Stomach (tissue), 9 donors: ENCODE measurements around the gene MARCHF10. TPM values are rescaled to one million over a fixed set of nuclear protein-coding genes. Genes with fewer than 3 reads are reported as not detected.

Experiments used
- DNase-seq, 2 donors: peaks; one replicate each; pipeline versions ENCODE4 v3.0.0 to v3.0.0-alpha.2; 2013 to 2019
- H3K27ac ChIP-seq, 5 donors: fragments of 200-600 bp in 4 of 5; sonication (generic) in 4 of 5; one replicate each; pipeline ENCODE4 v1.5.1; 2013 to 2019; ENCODE audit warnings: mild to moderate bottlenecking in 1 of 5, moderate library complexity in 1 of 5
- H3K27me3 ChIP-seq, 3 donors: fragments of 200-600 bp; sonication (generic); one replicate each; pipeline ENCODE4 v1.5.1; 2017 to 2019; ENCODE audit warnings: mixed run types in 1 of 3
- H3K36me3 ChIP-seq, 4 donors: fragments of 200-600 bp; sonication (generic); 1 replicate in 3 of 4; 2 replicates in 1 of 4; pipeline ENCODE4 v1.5.1; 2016 to 2019
- H3K4me1 ChIP-seq, 4 donors: fragments of 200-600 bp; sonication (generic); one replicate each; pipeline ENCODE4 v1.5.1; 2016 to 2019
- H3K4me3 ChIP-seq, 4 donors: fragments of 200-600 bp; sonication (generic) in 3 of 4; one replicate each; pipeline ENCODE4 v1.5.1; 2016 to 2019; ENCODE audit warnings: mild to moderate bottlenecking in 1 of 4
- H3K9me3 ChIP-seq, 4 donors: fragments of 200-600 bp; sonication (generic); one replicate each; pipeline ENCODE4 v1.5.1; 2016 to 2019
- EP300 ChIP-seq: sonication (generic); formaldehyde crosslinking; IDR thresholded peaks from one replicate; pipeline ENCODE4 v1.6.1; 2017; ENCODE audit warnings: antibody characterized with exemption
- POLR2A ChIP-seq, 4 donors: fragments of 450-650 bp; IDR thresholded peaks; one replicate each; pipeline ENCODE4 v1.6.1; 2016; ENCODE audit warnings: antibody characterized with exemption in 4 of 4, control low read depth in 2 of 4, mild to moderate bottlenecking in 1 of 4, moderate library complexity in 1 of 4
- POLR2AphosphoS5 ChIP-seq, 3 donors: sonication (generic); formaldehyde crosslinking; IDR thresholded peaks; one replicate each; pipeline ENCODE4 v1.6.1; 2016; ENCODE audit warnings: antibody characterized with exemption in 3 of 3
- WGBS, 5 donors: extraction: QIAGEN DNeasy Blood & Tissue Kit in 3 of 5; methylation state at CpG; one replicate each; pipeline versions ENCODE4 v1.1.5 to v1.1.7; 2013 to 2018; 5-methylcytosine and 5-hydroxymethylcytosine counted together
- intact Hi-C: fragments of 100-400 bp; cut with DNase I; formaldehyde crosslinking; loops from one replicate; pipeline ENCODE4 v1.15.1; 2023; ENCODE audit warnings: low total_unique reads
- polyA plus RNA-seq, 3 donors: library from polyadenylated mRNA; stranded (reverse); fragments of 200-250 nt; gene quantifications; one replicate each; pipeline ENCODE4 v1.2.3, GENCODE V29; 2013
- total RNA-seq, 5 donors: library from RNA; depleted of rRNA; stranded (reverse); fragments of >200 nt; gene quantifications; one replicate each; pipeline versions ENCODE4 v1.1.0 to v1.2.3, GENCODE V29; 2014 to 2016
- TF ChIP-seq, protein P1 (sequence below), 7 experiments: fragments of 450-650 bp in 4 of 7; fragments of 200-600 bp in 3 of 7; sonication (generic) in 3 of 7; IDR thresholded peaks; one replicate each; pipeline ENCODE4 v1.5.1; 2016 to 2019; ENCODE audit warnings: antibody characterized with exemption in 7 of 7, control low read depth in 2 of 7, mild to moderate bottlenecking in 1 of 7
- donor health status: healthy with polysubstance abuse.
- donor health status: Bipolar disorder and iron deficiency.
- donor health status: healthy.

The MARCHF10 gene
- total and polyA plus RNA-seq, 8 donors, result 0.31 to 0.89 TPM; not detected in 6

DNA sequence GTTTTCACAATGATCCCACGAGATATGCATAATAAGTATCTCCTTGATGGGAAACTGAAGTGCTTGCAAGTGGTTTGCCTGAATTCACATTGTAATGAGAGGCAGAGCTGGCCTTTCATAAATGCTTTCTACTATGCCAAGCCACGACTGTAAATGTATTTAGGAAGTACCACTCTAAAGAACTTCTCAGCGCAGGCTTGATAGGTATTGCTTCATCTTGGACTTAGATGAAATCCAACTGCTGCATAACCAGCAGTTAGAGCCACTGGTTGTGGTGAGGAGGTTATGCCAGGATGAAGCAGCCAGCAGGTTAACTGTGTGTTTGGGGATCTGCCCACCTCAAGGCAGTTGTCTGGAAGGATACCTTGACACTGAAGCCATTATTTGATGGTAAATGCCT, 26.8 kb downstream of the MARCHF10 start:
- Histone ChIP-seq H3K36me3 (no peaks in the 10 kb centered on the region), H3K4me1 (peaks cover 6 to 31% (median 13%) of the 10 kb centered on the region in 4 donors), H3K27me3 (no peaks in the 10 kb centered on the region), H3K9me3 (peaks cover 0 to 9% (median 2%) of the 10 kb centered on the region in 4 donors), H3K27ac (no peak overlapping the region), H3K4me3 (no peak overlapping the region)
- TF ChIP-seq POLR2A (IDR thresholded peaks at IDR 0.05) (no peak), POLR2AphosphoS5 (IDR thresholded peaks at IDR 0.05) (no peak)
- 75 to 88% (median 83%) methylated on average over 3 of the region's 3 CpGs for WGBS, 5 donors
- DNase-seq, result no peak
- intact Hi-C loops, result no loop called here

DNA sequence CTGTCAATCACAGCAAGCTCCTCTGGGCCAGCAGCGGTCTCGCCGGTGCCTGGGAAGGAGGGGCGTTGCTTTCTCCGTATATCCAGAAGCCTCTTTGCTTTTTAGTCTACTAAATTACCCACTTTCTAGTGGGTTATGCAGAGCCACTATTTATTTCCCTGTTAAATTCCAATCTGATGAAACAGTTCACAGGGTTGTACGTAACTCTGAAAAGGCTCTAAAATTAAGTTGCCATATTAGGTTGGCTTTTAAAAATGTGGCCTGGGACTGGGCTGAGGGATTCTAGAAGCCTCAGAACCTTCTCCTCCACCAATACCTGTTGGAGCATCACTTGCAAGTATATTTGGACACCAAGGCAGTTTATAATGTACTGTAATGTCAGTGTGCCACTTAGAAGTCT, 27.2 kb downstream of the MARCHF10 start:
- intact Hi-C loops, result no loop called here
- Histone ChIP-seq H3K4me1 (peaks cover 6 to 31% (median 13%) of the 10 kb centered on the region in 4 donors), H3K4me3 (no peak overlapping the region), H3K27ac (peak overlapping the region in 4 of 5 donors; percentile 29 to 76 (median 54)), H3K9me3 (peaks cover 0 to 9% (median 2%) of the 10 kb centered on the region in 4 donors), H3K36me3 (no peaks in the 10 kb centered on the region), H3K27me3 (no peaks in the 10 kb centered on the region)
- TF ChIP-seq EP300 (no peak), POLR2A (IDR thresholded peaks at IDR 0.05) (no peak), POLR2AphosphoS5 (IDR thresholded peaks at IDR 0.05) (no peak)
- TF ChIP-seq, protein P1, sequence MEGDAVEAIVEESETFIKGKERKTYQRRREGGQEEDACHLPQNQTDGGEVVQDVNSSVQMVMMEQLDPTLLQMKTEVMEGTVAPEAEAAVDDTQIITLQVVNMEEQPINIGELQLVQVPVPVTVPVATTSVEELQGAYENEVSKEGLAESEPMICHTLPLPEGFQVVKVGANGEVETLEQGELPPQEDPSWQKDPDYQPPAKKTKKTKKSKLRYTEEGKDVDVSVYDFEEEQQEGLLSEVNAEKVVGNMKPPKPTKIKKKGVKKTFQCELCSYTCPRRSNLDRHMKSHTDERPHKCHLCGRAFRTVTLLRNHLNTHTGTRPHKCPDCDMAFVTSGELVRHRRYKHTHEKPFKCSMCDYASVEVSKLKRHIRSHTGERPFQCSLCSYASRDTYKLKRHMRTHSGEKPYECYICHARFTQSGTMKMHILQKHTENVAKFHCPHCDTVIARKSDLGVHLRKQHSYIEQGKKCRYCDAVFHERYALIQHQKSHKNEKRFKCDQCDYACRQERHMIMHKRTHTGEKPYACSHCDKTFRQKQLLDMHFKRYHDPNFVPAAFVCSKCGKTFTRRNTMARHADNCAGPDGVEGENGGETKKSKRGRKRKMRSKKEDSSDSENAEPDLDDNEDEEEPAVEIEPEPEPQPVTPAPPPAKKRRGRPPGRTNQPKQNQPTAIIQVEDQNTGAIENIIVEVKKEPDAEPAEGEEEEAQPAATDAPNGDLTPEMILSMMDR (IDR thresholded peaks at IDR 0.05), result no peak
- DNase-seq, result no peak
- WGBS, 5 donors, result 79 to 97% (median 90%) methylated on average over 6 of the region's 6 CpGs

DNA sequence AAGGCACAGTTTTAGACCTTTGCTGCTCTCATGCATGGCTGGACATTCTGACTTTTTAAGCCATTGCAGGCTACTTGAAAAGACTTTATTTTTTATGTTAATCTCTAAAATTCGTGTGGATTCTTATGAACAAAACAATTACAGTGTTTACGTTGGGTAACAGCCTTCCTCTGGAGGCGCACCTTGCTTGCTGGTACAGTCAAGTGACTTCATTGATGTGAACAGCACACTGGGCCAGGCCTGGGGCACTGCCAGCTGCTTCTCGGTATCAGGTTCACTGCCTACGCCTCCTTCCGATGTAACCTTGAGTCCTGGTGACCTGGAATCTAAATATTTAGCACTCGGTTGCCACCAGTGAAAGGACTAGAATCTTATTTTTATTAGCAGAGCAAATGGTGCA, 27.8 kb downstream of the MARCHF10 start:
- intact Hi-C loops, result no loop called here
- H3K9me3 ChIP-seq, result peaks cover 0 to 9% (median 2%) of the 10 kb centered on the region in 4 donors
- H3K4me3 ChIP-seq, result no peak overlapping the region
- TF ChIP-seq POLR2AphosphoS5 (IDR thresholded peaks at IDR 0.05) (peak in 1 of 3 donors; percentile 56), EP300 (no peak)
- TF ChIP-seq, protein P1 (IDR thresholded peaks at IDR 0.05), result peak in 1 of 7 experiments; percentile 8
- DNase-seq, result peak; percentile 32 to 86
- no peaks in the 10 kb centered on the region for H3K27me3 ChIP-seq
- 25 to 44% (median 38%) methylated on average over 7 of the region's 7 CpGs for WGBS, 5 donors
- no peaks in the 10 kb centered on the region for H3K36me3 ChIP-seq
- peaks cover 6 to 31% (median 13%) of the 10 kb centered on the region in 4 donors for H3K4me1 ChIP-seq
- H3K27ac ChIP-seq, result peak overlapping the region in 4 of 5 donors; percentile 29 to 81 (median 74)

DNA sequence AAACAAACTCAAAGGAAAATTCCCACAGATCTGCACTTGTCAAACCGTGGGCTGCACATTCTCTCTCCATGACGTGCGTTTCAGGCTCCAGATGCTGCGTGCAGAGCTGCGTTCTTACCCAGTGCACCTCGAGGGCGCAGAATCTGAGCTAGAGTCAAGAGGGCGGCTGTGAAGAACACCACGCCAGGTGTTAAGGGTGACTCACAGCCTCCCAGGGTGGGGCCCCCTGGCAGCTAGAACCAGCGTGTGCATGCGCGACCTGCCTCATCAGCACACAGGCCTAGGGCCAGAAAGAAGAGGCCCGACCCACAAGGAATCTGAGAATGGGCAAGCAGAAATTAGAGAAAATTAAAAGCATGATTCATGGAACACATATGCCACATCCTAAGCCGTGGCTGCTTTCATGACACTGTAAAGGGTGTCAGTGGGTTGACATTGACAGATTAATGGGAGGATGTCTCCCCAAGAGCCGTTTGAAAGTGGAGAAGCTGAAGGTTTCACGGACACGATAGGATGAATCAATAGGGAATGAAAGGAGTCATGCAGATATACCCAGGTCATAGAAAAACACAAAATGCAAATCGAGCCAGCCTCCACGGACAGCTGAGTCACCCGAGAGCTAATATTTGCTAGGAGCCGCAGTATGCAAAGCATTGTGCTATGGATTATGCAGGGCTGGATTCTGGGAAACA, 29.0 kb downstream of the MARCHF10 start:
- intact Hi-C loops, result no loop called here
- H3K27ac ChIP-seq, result peak overlapping the region; percentile 53 to 84 (median 76)

More for the DNA sequence above, 29.0 kb downstream of the MARCHF10 start:
- WGBS, 5 donors, result 30 to 57% (median 39%) methylated on average over 21 of the region's 21 CpGs
- peaks cover 0 to 3% (median 0%) of the 10 kb centered on the region in 3 donors for H3K27me3 ChIP-seq
- no peaks in the 10 kb centered on the region for H3K36me3 ChIP-seq
- DNase-seq, result peak; percentile 72 to 92
- H3K9me3 ChIP-seq, result peaks cover 0 to 4% (median 0%) of the 10 kb centered on the region in 4 donors
- H3K4me1 ChIP-seq, result peaks cover 6 to 31% (median 13%) of the 10 kb centered on the region in 4 donors
- no peak overlapping the region for H3K4me3 ChIP-seq
- TF ChIP-seq, protein P1 (IDR thresholded peaks at IDR 0.05), result no peak
- TF ChIP-seq POLR2A (IDR thresholded peaks at IDR 0.05) (no peak), POLR2AphosphoS5 (IDR thresholded peaks at IDR 0.05) (peak in 1 of 3 donors; percentile 63), EP300 (no peak)
